HT-29 (cell line): ENCODE results near the gene PPRC1. TPM values are rescaled to one million over a fixed set of nuclear protein-coding genes. Genes with fewer than 3 reads are reported as not detected.

Experiments used
- DNase-seq: peaks from one replicate; pipeline ENCODE4 v3.0.0-alpha.2; 2015; ENCODE audit warnings: low spot score
- total RNA-seq: library from RNA; depleted of rRNA; stranded (reverse); fragments of >200 nt; shearing (Covaris generic); gene quantifications from 2 replicates; pipeline ENCODE4 v1.2.3, GENCODE V29; 2014; rRNA removed

PPRC1 gene
- total RNA-seq = 41.8 and 51.2 TPM in 2 replicates

GRCh38 chr10:102132563-102133372 lies at the start of gene PPRC1:
Gene PPRC1 (plus strand): TSS chr10:102133040. CDS start chr10:102133069, 29 bp downstream.
- DNase-seq = peak; percentile 99

- DNase-seq = no peak
Observed at GRCh38 chr10:102083541-102083940, 49.3 kb upstream of the PPRC1 start.

GRCh38 chr10:102085336-102085735 lies 47.5 kb upstream of the PPRC1 start:
- DNase-seq = no peak

- no peak for DNase-seq
Observed at GRCh38 chr10:102086196-102086595, 46.6 kb upstream of the PPRC1 start.

GRCh38 chr10:102090772-102091171 lies 42.1 kb upstream of the PPRC1 start:
- DNase-seq = no peak

- DNase-seq = no peak
Observed at GRCh38 chr10:102096449-102096848, 36.4 kb upstream of the PPRC1 start.

- DNase-seq = peak; percentile 54
Observed at GRCh38 chr10:102101152-102101551, 31.7 kb upstream of the PPRC1 start.

- no peak for DNase-seq
Observed at GRCh38 chr10:102102421-102102820, 30.4 kb upstream of the PPRC1 start.

- no peak for DNase-seq
Observed at GRCh38 chr10:102106998-102107397, 25.8 kb upstream of the PPRC1 start.

- DNase-seq = no peak
Observed at GRCh38 chr10:102109166-102110116, 23.4 kb upstream of the PPRC1 start.

GRCh38 chr10:102111276-102111675 lies 21.6 kb upstream of the PPRC1 start:
- DNase-seq = no peak

- no peak for DNase-seq
Observed at GRCh38 chr10:102112210-102112817, 20.5 kb upstream of the PPRC1 start.

- no peak for DNase-seq
Observed at GRCh38 chr10:102113261-102113955, 19.4 kb upstream of the PPRC1 start.

GRCh38 chr10:102113956-102114857 lies 18.6 kb upstream of the PPRC1 start:
- DNase-seq = peak; percentile 25

- DNase-seq = peak; percentile 86
Observed at GRCh38 chr10:102114861-102115618, 17.8 kb upstream of the PPRC1 start.

GRCh38 chr10:102115775-102116174 lies 17.1 kb upstream of the PPRC1 start:
- DNase-seq = no peak

- no peak for DNase-seq
Observed at GRCh38 chr10:102116656-102117055, 16.2 kb upstream of the PPRC1 start.

- DNase-seq = peak; percentile 62
Observed at GRCh38 chr10:102117391-102118159, 15.3 kb upstream of the PPRC1 start.

GRCh38 chr10:102118867-102119266 lies 14.0 kb upstream of the PPRC1 start:
- peak; percentile 25 for DNase-seq
